Loucy (cell line): ENCODE results near the gene SUCLG2.

ENCODE experiments used
- CTCF ChIP-seq: fragments of 200-600 bp; sonication (generic); conservative IDR thresholded peaks from 2 replicates; pipeline ENCODE4 v1.5.1; 2014; ENCODE audit warnings: mild to moderate bottlenecking, antibody characterized with exemption, low read length
- EZH2phosphoT487 ChIP-seq: fragments of 200-600 bp; IDR thresholded peaks from 2 replicates; pipeline ENCODE4 v1.6.1; 2018; ENCODE audit warnings: antibody characterized with exemption, mild to moderate bottlenecking, moderate library complexity, borderline replicate concordance

GRCh38 chr3:67516496-67516895, 137.9 kb downstream of the SUCLG2 start:
- TF ChIP-seq CTCF (no peak), EZH2phosphoT487 (no peak)
